Thoracic aorta (tissue), 2 donors: ENCODE data around the gene WDR53. TPM values are rescaled to one million over a fixed set of nuclear protein-coding genes. Genes with fewer than 3 reads are reported as not detected.
A peak's percentile ranks its signal among the peaks of the same experiment; 100 is the strongest.

Experiments
- ATAC-seq: fragments of 150-250 bp; one replicate; pipeline ENCODE4 v1.8.0; 2017; ENCODE audit warnings: low read depth; ENCODE audit not compliant: insufficient number of reproducible peaks, low FRiP score
- DNase-seq: peaks from one replicate; pipeline ENCODE4 v3.0.0-alpha.2; 2020; ENCODE audit warnings: low spot score
- H3K27ac ChIP-seq, 2 donors: fragments of 200-600 bp; sonication (generic); 1 replicate in 1 of 2; 2 replicates in 1 of 2; pipeline ENCODE4 v1.5.1; 2016; ENCODE audit warnings: mild to moderate bottlenecking in 2 of 2, moderate library complexity in 2 of 2
- H3K27me3 ChIP-seq: fragments of 200-600 bp; sonication (generic); replicated peaks from 2 replicates; pipeline ENCODE4 v1.6.0; 2016; ENCODE audit warnings: mild to moderate bottlenecking; ENCODE audit not compliant: insufficient read depth
- H3K36me3 ChIP-seq: fragments of 200-600 bp; sonication (generic); one replicate; pipeline ENCODE4 v1.5.1; 2016
- H3K4me1 ChIP-seq, 2 donors: fragments of 200-600 bp; sonication (generic); 1 replicate in 1 of 2; 2 replicates in 1 of 2; pipeline versions ENCODE4 v1.5.1 to v1.6.0; 2016; ENCODE audit warnings: low read depth in 2 of 2, mild to moderate bottlenecking in 1 of 2; ENCODE audit not compliant: control insufficient read depth in 1 of 2
- H3K4me3 ChIP-seq: fragments of 200-600 bp; sonication (generic); 2 replicates; pipeline ENCODE4 v1.5.1; 2016; ENCODE audit warnings: mild to moderate bottlenecking
- H3K9me3 ChIP-seq: fragments of 200-600 bp; sonication (generic); 2 replicates; pipeline ENCODE4 v1.5.1; 2016
- CTCF ChIP-seq: fragments of 200-600 bp; sonication (generic); IDR thresholded peaks from one replicate; pipeline ENCODE4 v1.5.1; 2019; ENCODE audit warnings: antibody characterized with exemption
- total RNA-seq, 2 donors: library from RNA; depleted of rRNA; stranded (reverse); fragments of >200 nt; gene quantifications; one replicate each; pipeline versions ENCODE4 v1.1.0 to v1.2.3, GENCODE V29; 2016

The WDR53 gene
- total RNA-seq, 2 donors from 2014 or later = 5.6 to 6.7 TPM

GRCh38 chr3:196544491-196544992 is 23.8 kb downstream of the WDR53 start:
- no peaks in the 10 kb centered on the region for H3K9me3 ChIP-seq
- H3K36me3 ChIP-seq = no peaks in the 10 kb centered on the region
- no peak overlapping the region for H3K4me3 ChIP-seq
- TF ChIP-seq CTCF = no peak
- H3K4me1 ChIP-seq = no peaks in the 10 kb centered on the region
- no peak for DNase-seq
- no peaks in the 10 kb centered on the region for H3K27me3 ChIP-seq
- H3K27ac ChIP-seq = no peak overlapping the region
- ATAC-seq = no peak

GRCh38 chr3:196541684-196542445 is 26.5 kb downstream of the WDR53 start:
- no peak for ATAC-seq

GRCh38 chr3:196537319-196537984 is 30.9 kb downstream of the WDR53 start:
- no peaks in the 10 kb centered on the region for H3K36me3 ChIP-seq
- ATAC-seq (no peak), DNase-seq (no peak)
- no peaks in the 10 kb centered on the region for H3K4me1 ChIP-seq
- H3K27me3 ChIP-seq = no peaks in the 10 kb centered on the region
- TF ChIP-seq CTCF = peak; percentile 56
- H3K4me3 ChIP-seq = no peak overlapping the region
- H3K9me3 ChIP-seq = no peaks in the 10 kb centered on the region
- H3K27ac ChIP-seq = no peak overlapping the region

More at GRCh38 chr3:196541684-196542445, 26.5 kb downstream of the WDR53 start:
- no peak overlapping the region for H3K4me3 ChIP-seq
- H3K27ac ChIP-seq = no peak overlapping the region
- no peaks in the 10 kb centered on the region for H3K27me3 ChIP-seq
- H3K9me3 ChIP-seq = no peaks in the 10 kb centered on the region
- H3K4me1 ChIP-seq = no peaks in the 10 kb centered on the region
- DNase-seq = no peak
- no peak for TF ChIP-seq CTCF
- H3K36me3 ChIP-seq = no peaks in the 10 kb centered on the region

GRCh38 chr3:196533260-196533681 is 35.1 kb downstream of the WDR53 start:
- Histone ChIP-seq H3K4me3 (no peak overlapping the region), H3K9me3 (no peaks in the 10 kb centered on the region), H3K36me3 (no peaks in the 10 kb centered on the region), H3K27ac (no peak overlapping the region), H3K27me3 (no peaks in the 10 kb centered on the region), H3K4me1 (peaks cover 0 to 5% of the 10 kb centered on the region in 2 donors)
- no peak for DNase-seq
- no peak for ATAC-seq
- TF ChIP-seq CTCF = no peak

- H3K4me3 ChIP-seq = no peak overlapping the region
- peaks cover 0 to 5% of the 10 kb centered on the region in 2 donors for H3K4me1 ChIP-seq
- no peak for DNase-seq
- H3K9me3 ChIP-seq = no peaks in the 10 kb centered on the region
- no peak for TF ChIP-seq CTCF
- no peak overlapping the region for H3K27ac ChIP-seq
- H3K27me3 ChIP-seq = no peaks in the 10 kb centered on the region
- H3K36me3 ChIP-seq = no peaks in the 10 kb centered on the region
- ATAC-seq = no peak
Measured at GRCh38 chr3:196531418-196531817, 36.9 kb downstream of the WDR53 start.
